GM12878 (cell line): ENCODE results near the gene ANKRD13D. TPM values are rescaled to one million over a fixed set of nuclear protein-coding genes. Genes with fewer than 3 reads are reported as not detected.

Experiments
- ATAC-seq: fragments of 200-7000 bp; cut with Tn5 transposase; 3 replicates; pipeline ENCODE4 v1.9.1; 2020; ENCODE audit warnings: mild to moderate bottlenecking, moderate library complexity
- BruUV-seq: library from RNA; stranded (reverse); fragments of 400-500 nt; replicated peaks from 2 replicates; lab custom pipeline; 2021; lab: Mats Ljungman, UMichigan
- CTCF ChIA-PET: fragments of 300-600 bp; sonication (Branson Sonifier 250); formaldehyde crosslinking; extraction: SDS; loops from one replicate; lab custom pipeline; 2021; ENCODE audit warnings: inconsistent platforms; lab: Yijun Ruan, JAX
- POLR2A ChIA-PET: fragments of 350-600 bp; formaldehyde crosslinking; extraction: SDS; loops from one replicate; lab custom pipeline; 2021; ENCODE audit warnings: inconsistent platforms; lab: Charles Lee
- RAD21 ChIA-PET: fragments of 300-600 bp; sonication (Branson Sonifier 250); formaldehyde crosslinking; loops from one replicate; lab custom pipeline; 2023; ENCODE audit warnings: antibody characterized with exemption; ENCODE audit not compliant: unreplicated experiment; lab: Charles Lee
- SMC1A ChIA-PET: fragments of 300-600 bp; sonication (Branson Sonifier 250); formaldehyde crosslinking; loops from one replicate; lab custom pipeline; 2023; ENCODE audit not compliant: unreplicated experiment, uncharacterized antibody; lab: Charles Lee
- DNase-seq: peaks from one replicate; pipeline ENCODE4 v3.0.0-alpha.2; 2011; ENCODE audit warnings: low read depth, low spot score
- FAIRE-seq: peaks from 3 replicates; lab custom pipeline; 2011; peaks lifted over from hg19 to GRCh38; lab: Jason Lieb, UNC
- H2AFZ ChIP-seq: 2 replicates; pipeline ENCODE4 v1.6.0; 2011; ENCODE audit warnings: low read depth, low read length, control low read depth; ENCODE audit not compliant: control insufficient read depth
- H3K27ac ChIP-seq: 2 replicates; pipeline ENCODE4 v1.5.1; 2011; ENCODE audit warnings: control low read depth; ENCODE audit not compliant: control insufficient read depth, insufficient read depth
- H3K27me3 ChIP-seq, 2 experiments: replicated peaks in 1 of 2; 2 replicates each; pipeline versions ENCODE4 v1.6.0 to v1.6.1; 2011; ENCODE audit warnings: low read length in 1 of 2; ENCODE audit not compliant: control insufficient read depth in 2 of 2, insufficient read depth in 2 of 2
- H3K36me3 ChIP-seq, 2 experiments: 2 replicates each; pipeline ENCODE4 v1.5.1; 2011; ENCODE audit warnings: low read length in 1 of 2; ENCODE audit not compliant: control insufficient read depth in 2 of 2, insufficient read depth in 2 of 2
- H3K4me1 ChIP-seq: 2 replicates; pipeline ENCODE4 v1.6.1; 2011; ENCODE audit warnings: mild to moderate bottlenecking, low read length, moderate library complexity, mixed read lengths; ENCODE audit not compliant: control insufficient read depth, insufficient read depth
- H3K4me2 ChIP-seq: 2 replicates; pipeline ENCODE4 v1.6.0; 2011; ENCODE audit warnings: control low read depth; ENCODE audit not compliant: control insufficient read depth, insufficient read depth
- H3K4me3 ChIP-seq: fragments of 200-600 bp; sonication (generic); 2 replicates; pipeline ENCODE4 v1.5.1; 2016
- H3K79me2 ChIP-seq: 2 replicates; pipeline ENCODE4 v1.6.0; 2011; ENCODE audit warnings: low read length; ENCODE audit not compliant: control insufficient read depth, insufficient read depth
- H3K9ac ChIP-seq: 2 replicates; pipeline ENCODE4 v1.8.0; 2011; ENCODE audit warnings: low read length, control low read depth, mixed read lengths; ENCODE audit not compliant: control insufficient read depth, insufficient read depth
- H3K9me3 ChIP-seq: replicated peaks from 3 replicates; pipeline ENCODE4 v1.5.1; 2011; ENCODE audit warnings: mild to moderate bottlenecking, low read length; ENCODE audit not compliant: control insufficient read depth, insufficient read depth
- H4K20me1 ChIP-seq: 2 replicates; pipeline ENCODE4 v1.6.0; 2011; ENCODE audit not compliant: control insufficient read depth, insufficient read depth
- BACH1 ChIP-seq: fragments of 450-650 bp; IDR thresholded peaks from 2 replicates; pipeline ENCODE4 v1.6.1; 2017; ENCODE audit warnings: mild to moderate bottlenecking, borderline replicate concordance
- BHLHE40 ChIP-seq, 2 experiments: fragments of 450-650 bp in 1 of 2; IDR thresholded peaks; 2 replicates each; pipeline ENCODE4 v1.6.1; 2011 to 2017; ENCODE audit warnings: low read depth in 2 of 2, borderline replicate concordance in 1 of 2, improper control_type of control experiment in 1 of 2, low read length in 1 of 2, mild to moderate bottlenecking in 1 of 2
- EED ChIP-seq: sonication (generic); IDR thresholded peaks from 2 replicates; pipeline ENCODE4 v1.6.1; 2016; ENCODE audit warnings: antibody characterized with exemption, low read depth
- MEF2A ChIP-seq: IDR thresholded peaks from 2 replicates; pipeline ENCODE4 v1.6.1; 2011; ENCODE audit warnings: low read depth, mild to moderate bottlenecking, low read length, moderate library complexity; ENCODE audit not compliant: insufficient read depth
- PAX8 ChIP-seq: fragments of 450-650 bp; IDR thresholded peaks from 2 replicates; pipeline ENCODE4 v1.6.1; 2017; ENCODE audit warnings: mild to moderate bottlenecking, moderate library complexity
- POLR2A ChIP-seq: IDR thresholded peaks from 2 replicates; pipeline ENCODE4 v1.6.1; 2011; ENCODE audit warnings: low read depth, mild to moderate bottlenecking, low read length
- SIN3A ChIP-seq: IDR thresholded peaks from 2 replicates; pipeline ENCODE4 v1.6.1; 2012; ENCODE audit warnings: low read depth, low read length, improper control_type of control experiment
- SMAD1 ChIP-seq: fragments of 450-650 bp; IDR thresholded peaks from 2 replicates; pipeline ENCODE4 v1.6.1; 2018; ENCODE audit warnings: mild to moderate bottlenecking, low read depth; ENCODE audit not compliant: partially characterized antibody
- SMAD5 ChIP-seq: IDR thresholded peaks from 2 replicates; pipeline ENCODE4 v1.6.1; 2016; ENCODE audit warnings: antibody characterized with exemption, low read depth
- ZBED1 ChIP-seq: IDR thresholded peaks from 2 replicates; pipeline ENCODE4 v1.6.1; 2016; ENCODE audit warnings: borderline replicate concordance
- WGBS: methylation state at CpG from one replicate; pipeline ENCODE4 v1.1.6; 2016; ENCODE audit warnings: low lambda C conversion rate; ENCODE audit not compliant: insufficient replicate concordance, insufficient coverage; ENCODE audit errors: missing lambda C conversion rate; 5-methylcytosine and 5-hydroxymethylcytosine counted together
- in situ Hi-C: fragments of 300-500 bp; cut with MboI; formaldehyde crosslinking; loops from 9 replicates; pipeline ENCODE4 v1.14.3; 2018; ENCODE audit warnings: mixed read lengths
- intact Hi-C: fragments of 100-400 bp; cut with micrococcal nuclease; formaldehyde crosslinking; loops from one replicate; pipeline ENCODE4 v1.14.2; 2022; ENCODE audit not compliant: unreplicated experiment
- polyA plus RNA-seq, 11 experiments: library from polyadenylated mRNA; depleted of rRNA in 4 of 11; unstranded in 6 of 11; stranded (reverse) in 5 of 11; fragments of >200 nt; fragmentation: Nextera tagmentation in 4 of 11; fragmentation: Illumina TruSeq in 1 of 11; extraction: Ambion mirVana in 4 of 11; extraction: Trizol in 1 of 11; gene quantifications; 1 replicate in 1 of 11; 2 replicates in 10 of 11; pipeline versions ENCODE4 v1.2.1 to v1.2.3, GENCODE V29; 2011 to 2016; ENCODE audit warnings: inconsistent platforms in 2 of 11, missing spikeins in 2 of 11, low read depth in 1 of 11
- total RNA-seq, 4 experiments: library from RNA; depleted of rRNA in 3 of 4; stranded (reverse); fragments of >200 nt in 3 of 4; fragmentation: Illumina TruSeq in 1 of 4; extraction: Trizol in 1 of 4; gene quantifications; 2 replicates each; pipeline versions ENCODE4 v1.2.1 to v1.2.3, GENCODE V29; 2013 to 2021
- TF ChIP-seq, protein P1 (sequence below): IDR thresholded peaks from 2 replicates; pipeline ENCODE4 v1.6.1; 2012; ENCODE audit warnings: low read depth, low read length, improper control_type of control experiment
- TF ChIP-seq, protein P2 (sequence below): fragments of 150-350 bp; IDR thresholded peaks from 2 replicates; pipeline ENCODE4 v1.6.1; 2016; ENCODE audit warnings: low read depth, low read length

Gene ANKRD13D
- total and polyA plus RNA-seq, 10 of the 15 experiments (the other 5 are each of a cell fraction or from before 2014, with no cell fraction given): 2.0 to 56.2 (median 21.4) TPM

DNA sequence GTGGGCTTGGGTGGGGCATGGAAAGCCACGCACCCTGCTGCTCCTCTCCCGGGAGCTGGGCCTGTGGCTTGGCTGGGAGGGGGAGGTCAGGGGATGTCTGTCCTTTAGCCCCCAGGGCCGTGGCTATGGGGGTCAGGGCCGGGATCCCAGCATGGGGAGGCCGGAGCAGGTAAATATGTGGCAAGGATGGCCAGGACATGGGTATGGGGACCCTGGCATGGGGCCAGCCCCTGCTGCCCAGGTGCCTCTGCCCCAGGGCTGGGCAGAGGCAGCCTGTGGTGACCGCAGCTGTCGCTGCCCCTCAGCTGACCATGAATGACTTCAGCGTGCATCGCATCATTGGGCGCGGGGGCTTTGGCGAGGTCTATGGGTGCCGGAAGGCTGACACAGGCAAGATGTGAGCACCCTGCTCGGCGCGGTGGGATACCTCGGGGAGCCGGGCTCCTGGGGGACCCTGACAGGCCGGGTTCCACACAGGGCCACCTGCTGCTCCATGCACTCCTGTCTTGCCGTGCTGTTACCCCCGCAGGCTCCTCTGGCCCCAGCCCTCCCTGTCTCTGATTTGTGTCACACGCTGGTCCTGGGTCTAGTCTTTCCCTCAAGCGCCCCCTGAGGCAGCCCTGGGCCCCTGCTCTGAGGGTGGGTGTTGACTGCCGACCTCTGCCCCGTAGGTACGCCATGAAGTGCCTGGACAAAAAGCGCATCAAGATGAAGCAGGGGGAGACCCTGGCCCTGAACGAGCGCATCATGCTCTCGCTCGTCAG, 8.1 kb upstream of the ANKRD13D start:
- no peak for ATAC-seq
- H3K79me2 ChIP-seq: peaks cover 31% of the 10 kb centered on the region
- POLR2A ChIA-PET: no interaction called here

DNA sequence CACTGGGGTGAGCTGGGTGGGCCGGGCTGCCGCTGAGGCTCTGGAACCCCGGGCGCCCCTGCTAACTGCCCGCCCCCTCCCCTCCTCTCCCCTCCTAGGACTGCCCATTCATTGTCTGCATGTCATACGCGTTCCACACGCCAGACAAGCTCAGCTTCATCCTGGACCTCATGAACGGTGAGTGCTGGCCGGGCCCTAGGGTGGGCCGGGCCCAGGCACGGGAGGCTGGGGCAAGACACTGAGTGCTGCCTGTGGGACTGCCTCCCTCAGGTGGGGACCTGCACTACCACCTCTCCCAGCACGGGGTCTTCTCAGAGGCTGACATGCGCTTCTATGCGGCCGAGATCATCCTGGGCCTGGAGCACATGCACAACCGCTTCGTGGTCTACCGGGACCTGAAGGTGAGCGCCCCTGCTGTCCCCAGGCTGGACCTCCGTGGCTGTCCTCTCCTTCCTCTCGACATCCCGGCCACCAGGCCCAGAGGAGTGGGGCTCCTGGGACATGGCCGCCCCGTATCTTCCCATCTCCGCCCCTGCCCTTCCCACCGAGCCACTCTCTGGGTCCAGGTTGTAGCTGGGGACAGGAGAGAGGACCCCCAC, 7.5 kb upstream of the ANKRD13D start:
- TF ChIP-seq, protein P1, sequence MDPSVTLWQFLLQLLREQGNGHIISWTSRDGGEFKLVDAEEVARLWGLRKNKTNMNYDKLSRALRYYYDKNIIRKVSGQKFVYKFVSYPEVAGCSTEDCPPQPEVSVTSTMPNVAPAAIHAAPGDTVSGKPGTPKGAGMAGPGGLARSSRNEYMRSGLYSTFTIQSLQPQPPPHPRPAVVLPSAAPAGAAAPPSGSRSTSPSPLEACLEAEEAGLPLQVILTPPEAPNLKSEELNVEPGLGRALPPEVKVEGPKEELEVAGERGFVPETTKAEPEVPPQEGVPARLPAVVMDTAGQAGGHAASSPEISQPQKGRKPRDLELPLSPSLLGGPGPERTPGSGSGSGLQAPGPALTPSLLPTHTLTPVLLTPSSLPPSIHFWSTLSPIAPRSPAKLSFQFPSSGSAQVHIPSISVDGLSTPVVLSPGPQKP: no peak
- TF ChIP-seq POLR2A (0 out of 2 replicates have a peak, but pooled peaks have one; percentile 15), EED (no peak), SIN3A (no peak), BACH1 (no peak)
- TF ChIP-seq, protein P2, sequence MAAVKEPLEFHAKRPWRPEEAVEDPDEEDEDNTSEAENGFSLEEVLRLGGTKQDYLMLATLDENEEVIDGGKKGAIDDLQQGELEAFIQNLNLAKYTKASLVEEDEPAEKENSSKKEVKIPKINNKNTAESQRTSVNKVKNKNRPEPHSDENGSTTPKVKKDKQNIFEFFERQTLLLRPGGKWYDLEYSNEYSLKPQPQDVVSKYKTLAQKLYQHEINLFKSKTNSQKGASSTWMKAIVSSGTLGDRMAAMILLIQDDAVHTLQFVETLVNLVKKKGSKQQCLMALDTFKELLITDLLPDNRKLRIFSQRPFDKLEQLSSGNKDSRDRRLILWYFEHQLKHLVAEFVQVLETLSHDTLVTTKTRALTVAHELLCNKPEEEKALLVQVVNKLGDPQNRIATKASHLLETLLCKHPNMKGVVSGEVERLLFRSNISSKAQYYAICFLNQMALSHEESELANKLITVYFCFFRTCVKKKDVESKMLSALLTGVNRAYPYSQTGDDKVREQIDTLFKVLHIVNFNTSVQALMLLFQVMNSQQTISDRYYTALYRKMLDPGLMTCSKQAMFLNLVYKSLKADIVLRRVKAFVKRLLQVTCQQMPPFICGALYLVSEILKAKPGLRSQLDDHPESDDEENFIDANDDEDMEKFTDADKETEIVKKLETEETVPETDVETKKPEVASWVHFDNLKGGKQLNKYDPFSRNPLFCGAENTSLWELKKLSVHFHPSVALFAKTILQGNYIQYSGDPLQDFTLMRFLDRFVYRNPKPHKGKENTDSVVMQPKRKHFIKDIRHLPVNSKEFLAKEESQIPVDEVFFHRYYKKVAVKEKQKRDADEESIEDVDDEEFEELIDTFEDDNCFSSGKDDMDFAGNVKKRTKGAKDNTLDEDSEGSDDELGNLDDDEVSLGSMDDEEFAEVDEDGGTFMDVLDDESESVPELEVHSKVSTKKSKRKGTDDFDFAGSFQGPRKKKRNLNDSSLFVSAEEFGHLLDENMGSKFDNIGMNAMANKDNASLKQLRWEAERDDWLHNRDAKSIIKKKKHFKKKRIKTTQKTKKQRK: no peak
- ChIA-PET CTCF (no interaction called here), SMC1A (no interaction called here), POLR2A (no interaction called here), RAD21 (no interaction called here)
- Histone ChIP-seq H3K27me3 (no peaks in the 10 kb centered on the region), H3K4me3 (no peak overlapping the region), H3K79me2 (peaks cover 24% of the 10 kb centered on the region), H3K27ac (no peak overlapping the region), H3K9ac (no peak overlapping the region), H3K36me3 (peaks cover 23 to 75% of the 10 kb centered on the region in 2 experiments), H3K9me3 (no peaks in the 10 kb centered on the region), H3K4me2 (no peak overlapping the region), H3K4me1 (peaks cover 17% of the 10 kb centered on the region), H2AFZ (no peak overlapping the region), H4K20me1 (no peaks in the 10 kb centered on the region)
- FAIRE-seq (no peak), DNase-seq (no peak), ATAC-seq (no peak)
- WGBS: 94% methylated on average over 24 of the region's 27 CpGs
- BruUV-seq: no TSS peak
- in situ Hi-C loops: no loop called here
- intact Hi-C loops: no loop called here

More for the DNA sequence above, 8.1 kb upstream of the ANKRD13D start:
- FAIRE-seq: no peak
- Histone ChIP-seq H3K9ac (no peak overlapping the region), H3K4me1 (peaks cover 22% of the 10 kb centered on the region), H3K36me3 (peaks cover 25 to 71% of the 10 kb centered on the region in 2 experiments), H2AFZ (no peak overlapping the region), H3K27me3 (no peaks in the 10 kb centered on the region), H4K20me1 (no peaks in the 10 kb centered on the region), H3K9me3 (no peaks in the 10 kb centered on the region), H3K4me3 (no peak overlapping the region), H3K4me2 (no peak overlapping the region), H3K27ac (no peak overlapping the region)
- ChIA-PET RAD21 (no interaction called here), CTCF (no interaction called here), SMC1A (no interaction called here)
- BruUV-seq: no TSS peak
- intact Hi-C loops: no loop called here
- WGBS: 94% methylated on average over 31 of the region's 31 CpGs
- in situ Hi-C loops: no loop called here
- TF ChIP-seq PAX8: no peak
- TF ChIP-seq SMAD5: no peak
- no peak for TF ChIP-seq ZBED1
- TF ChIP-seq BHLHE40 (IDR thresholded peaks at IDR 0.05; ENCODE audit: borderline replicate concordance in 1 of 2, low read depth in 2 of 2, low read length in 1 of 2): no peak
- no peak for TF ChIP-seq MEF2A
- TF ChIP-seq SMAD1: no peak
- DNase-seq: no peak
